HG03139 (cell line): ENCODE data around the gene GPR146.

ENCODE experiments used
- ATAC-seq: cut with Tn5 transposase; IDR thresholded peaks from one replicate; pipeline ENCODE4 v1.9.1; 2021; ENCODE audit not compliant: unreplicated experiment

The GPR146 gene

DNA sequence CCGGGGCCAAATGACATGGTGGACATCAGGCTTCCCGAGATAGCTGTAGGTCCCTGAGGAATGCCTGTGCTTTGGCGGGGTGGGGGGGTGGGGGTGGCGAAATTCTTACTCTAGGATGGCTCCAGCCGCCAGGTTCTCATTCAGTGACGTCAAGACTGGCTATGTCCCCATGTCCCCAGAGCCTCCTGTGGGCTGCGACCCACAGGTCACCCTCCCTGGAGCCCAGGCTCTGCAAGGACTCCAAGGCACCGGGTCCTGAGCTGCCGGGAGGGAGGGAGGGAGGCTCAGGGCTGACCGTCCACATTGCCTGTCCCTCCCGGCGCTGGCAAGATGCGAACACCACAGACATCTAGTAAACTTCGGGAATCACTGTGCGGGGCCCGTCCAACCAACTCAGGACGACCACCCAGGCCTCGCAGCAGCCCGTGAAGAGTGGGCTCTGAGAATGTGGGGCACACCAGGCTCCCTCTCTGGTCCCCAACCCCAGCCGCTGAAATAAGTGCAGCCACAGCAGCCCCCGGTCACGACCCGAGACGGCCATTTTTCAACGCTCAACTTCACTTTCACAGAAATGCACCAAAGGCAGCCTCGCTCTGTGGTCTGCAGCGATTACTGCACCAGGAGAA, 12.6 kb downstream of the GPR146 start:
- no peak for ATAC-seq

DNA sequence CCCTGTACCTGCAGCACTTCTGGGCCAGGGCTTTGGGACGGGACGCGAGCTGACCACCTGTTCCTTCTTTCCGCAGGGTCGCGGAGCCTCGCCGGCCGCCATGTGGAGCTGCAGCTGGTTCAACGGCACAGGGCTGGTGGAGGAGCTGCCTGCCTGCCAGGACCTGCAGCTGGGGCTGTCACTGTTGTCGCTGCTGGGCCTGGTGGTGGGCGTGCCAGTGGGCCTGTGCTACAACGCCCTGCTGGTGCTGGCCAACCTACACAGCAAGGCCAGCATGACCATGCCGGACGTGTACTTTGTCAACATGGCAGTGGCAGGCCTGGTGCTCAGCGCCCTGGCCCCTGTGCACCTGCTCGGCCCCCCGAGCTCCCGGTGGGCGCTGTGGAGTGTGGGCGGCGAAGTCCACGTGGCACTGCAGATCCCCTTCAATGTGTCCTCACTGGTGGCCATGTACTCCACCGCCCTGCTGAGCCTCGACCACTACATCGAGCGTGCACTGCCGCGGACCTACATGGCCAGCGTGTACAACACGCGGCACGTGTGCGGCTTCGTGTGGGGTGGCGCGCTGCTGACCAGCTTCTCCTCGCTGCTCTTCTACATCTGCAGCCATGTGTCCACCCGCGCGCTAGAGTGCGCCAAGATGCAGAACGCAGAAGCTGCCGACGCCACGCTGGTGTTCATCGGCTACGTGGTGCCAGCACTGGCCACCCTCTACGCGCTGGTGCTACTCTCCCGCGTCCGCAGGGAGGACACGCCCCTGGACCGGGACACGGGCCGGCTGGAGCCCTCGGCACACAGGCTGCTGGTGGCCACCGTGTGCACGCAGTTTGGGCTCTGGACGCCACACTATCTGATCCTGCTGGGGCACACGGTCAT, 13.3 kb downstream of the GPR146 start:
- ATAC-seq, result no peak

DNA sequence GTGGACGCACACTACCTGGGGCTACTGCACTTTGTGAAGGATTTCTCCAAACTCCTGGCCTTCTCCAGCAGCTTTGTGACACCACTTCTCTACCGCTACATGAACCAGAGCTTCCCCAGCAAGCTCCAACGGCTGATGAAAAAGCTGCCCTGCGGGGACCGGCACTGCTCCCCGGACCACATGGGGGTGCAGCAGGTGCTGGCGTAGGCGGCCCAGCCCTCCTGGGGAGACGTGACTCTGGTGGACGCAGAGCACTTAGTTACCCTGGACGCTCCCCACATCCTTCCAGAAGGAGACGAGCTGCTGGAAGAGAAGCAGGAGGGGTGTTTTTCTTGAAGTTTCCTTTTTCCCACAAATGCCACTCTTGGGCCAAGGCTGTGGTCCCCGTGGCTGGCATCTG, 14.0 kb downstream of the GPR146 start:
- ATAC-seq, result no peak

DNA sequence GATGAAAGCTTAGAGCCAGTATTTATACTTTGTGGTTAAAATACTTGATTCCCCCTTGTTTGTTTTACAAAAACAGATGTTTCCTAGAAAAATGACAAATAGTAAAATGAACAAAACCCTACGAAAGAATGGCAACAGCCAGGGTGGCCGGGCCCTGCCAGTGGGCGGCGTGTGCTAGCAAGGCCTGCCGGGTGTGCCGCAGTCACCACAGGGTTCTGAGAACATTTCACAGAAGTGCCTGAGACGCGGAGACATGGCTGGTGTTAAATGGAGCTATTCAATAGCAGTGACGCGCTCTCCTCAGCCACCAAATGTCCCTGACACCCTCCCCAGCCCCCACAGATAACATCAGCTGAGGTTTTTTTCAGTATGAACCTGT, 14.5 kb downstream of the GPR146 start:
- ATAC-seq, result no peak

DNA sequence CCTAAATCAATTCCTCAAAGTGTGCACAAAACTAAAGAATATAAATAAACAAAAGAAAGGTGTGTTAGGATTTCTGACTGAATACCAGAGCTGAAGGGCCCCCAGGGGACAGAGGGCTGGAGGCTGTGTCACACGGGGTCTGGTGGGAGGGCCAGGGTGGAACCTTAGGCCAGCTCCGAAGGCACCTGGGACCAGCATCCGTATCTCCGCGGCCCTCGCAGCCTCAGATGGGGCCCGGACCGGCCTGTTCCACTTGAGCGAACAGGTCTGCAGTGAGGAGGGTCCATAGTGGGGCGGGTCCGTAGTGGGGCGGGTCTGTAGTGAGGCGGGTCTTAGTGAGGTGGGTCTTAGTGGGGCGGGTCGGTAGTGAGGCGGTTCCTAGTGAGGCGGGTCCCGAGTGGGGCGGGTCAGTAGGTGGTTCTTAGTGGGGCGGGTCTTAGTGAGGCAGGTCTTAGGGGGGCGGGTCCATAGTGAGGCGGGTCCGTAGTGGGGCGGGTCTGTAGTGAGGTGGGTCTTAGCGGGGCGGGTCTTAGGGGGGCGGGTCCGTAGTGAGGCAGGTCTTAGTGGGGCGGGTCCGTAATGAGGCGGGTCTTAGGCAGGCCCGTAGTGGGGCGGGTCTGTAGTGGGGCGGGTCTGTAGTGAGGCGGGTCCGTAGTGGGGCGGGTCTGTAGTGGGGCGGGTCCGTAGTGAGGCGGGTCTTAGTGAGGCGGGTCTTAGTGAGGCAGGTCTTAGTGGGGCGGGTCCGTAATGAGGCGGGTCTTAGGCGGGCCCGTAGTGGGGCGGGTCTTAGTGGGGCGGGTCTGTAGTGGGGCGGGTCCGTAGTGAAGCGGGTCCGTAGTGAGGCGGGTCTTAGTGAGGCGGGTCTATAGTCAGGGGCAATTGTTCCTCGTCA, 15.1 kb downstream of the GPR146 start:
- no peak for ATAC-seq

DNA sequence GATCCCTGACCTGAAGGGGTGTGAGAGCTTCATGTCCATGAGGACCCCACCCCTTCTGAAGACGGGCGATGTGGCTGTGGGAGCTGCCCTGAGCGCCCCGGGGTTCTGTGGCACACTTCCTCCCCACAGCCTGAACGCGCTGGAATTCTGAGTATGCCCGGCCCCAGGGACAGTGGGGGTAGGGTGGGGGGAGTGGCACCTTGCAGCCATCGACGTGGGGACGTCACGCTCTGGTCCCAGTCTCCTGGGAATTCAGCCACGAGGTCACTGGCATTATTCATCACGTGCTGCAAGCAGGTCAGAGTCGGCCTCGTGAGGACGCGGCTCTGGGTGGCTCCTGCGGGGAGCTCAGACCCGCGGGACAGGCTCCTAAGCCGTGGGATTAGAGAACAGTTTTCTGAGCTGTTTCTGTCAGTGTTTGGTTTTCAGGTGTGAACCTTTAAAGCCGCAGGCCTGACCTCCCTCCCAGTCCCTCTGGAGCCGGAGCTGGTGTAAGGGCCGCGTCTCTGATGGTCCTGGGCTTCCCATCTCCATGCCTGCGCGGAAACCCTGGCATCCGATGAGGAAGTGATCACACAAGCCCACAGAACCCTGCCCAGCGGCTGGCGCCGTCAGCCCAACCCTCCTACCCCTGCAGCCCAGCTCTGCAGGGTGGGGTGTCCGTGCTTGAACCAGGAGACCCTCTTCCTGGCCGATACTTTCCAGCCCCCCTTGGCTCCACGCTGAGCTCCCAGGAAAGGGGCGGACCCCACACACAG, 16.1 kb downstream of the GPR146 start:
- ATAC-seq, result no peak

DNA sequence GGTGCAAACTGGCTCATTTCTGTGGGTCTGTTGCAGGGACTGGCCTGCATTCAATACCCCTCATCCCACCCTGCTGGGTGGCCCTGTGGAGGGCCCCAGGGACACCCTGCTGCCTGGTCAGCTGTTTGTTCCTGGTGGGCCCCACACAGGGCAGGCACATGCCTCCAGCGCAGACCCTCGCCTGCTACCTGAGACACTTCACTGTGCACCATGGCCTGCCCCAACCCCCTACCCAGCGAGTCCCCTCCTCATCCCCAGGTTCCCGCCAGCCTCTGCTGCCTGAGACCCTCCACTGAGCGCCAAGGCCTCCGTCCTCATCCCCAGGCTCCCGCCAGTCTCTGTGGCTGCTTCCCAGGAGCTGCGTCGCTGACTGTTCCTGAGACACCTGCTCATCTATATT, 16.8 kb downstream of the GPR146 start:
- no peak for ATAC-seq

DNA sequence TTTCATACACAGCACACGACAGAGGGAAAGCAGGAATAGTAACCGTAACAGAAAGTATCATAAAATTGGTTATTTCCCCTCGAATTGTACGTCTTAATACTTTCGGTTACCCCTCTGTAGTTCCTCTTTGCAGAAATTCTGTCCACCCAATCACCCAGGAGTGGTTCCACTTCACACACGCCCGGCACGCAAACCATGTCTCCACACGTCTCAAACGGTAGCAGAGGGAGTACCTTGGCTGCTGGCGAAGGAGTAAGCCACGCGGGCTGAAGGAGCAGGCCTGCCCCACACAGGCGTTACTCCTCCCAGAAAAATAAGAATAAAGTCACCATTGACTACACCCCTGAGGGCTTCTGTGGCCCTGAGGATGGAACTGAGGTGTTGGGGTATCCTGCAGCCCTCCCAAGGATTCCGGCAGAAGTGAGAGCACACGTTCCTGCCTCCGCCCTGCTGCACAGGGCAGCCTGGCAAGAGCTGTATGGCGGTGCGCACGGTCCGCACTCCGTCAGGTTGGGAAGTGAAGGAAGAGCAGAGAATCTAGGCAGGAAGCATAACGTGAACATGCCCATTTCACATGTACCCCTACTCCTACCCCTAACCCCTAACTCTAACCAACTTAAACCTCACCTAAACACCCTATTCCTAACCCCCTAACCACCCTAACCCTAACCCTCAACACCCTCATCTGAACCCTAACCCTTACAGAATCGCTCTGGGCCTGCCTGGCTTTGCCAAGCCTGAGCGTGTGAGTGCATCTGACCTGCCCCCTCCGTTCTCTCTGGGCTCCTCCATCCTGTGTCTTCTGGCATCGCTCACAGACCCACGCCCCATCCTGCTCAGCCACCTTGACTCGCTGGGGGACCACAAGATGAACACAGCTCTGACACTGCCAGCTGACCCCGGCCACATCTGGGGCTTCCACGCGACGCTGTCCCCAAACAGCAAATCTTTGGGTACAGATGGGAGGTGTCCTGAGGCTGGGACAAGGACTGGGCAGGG, 18.2 kb downstream of the GPR146 start:
- no peak for ATAC-seq

DNA sequence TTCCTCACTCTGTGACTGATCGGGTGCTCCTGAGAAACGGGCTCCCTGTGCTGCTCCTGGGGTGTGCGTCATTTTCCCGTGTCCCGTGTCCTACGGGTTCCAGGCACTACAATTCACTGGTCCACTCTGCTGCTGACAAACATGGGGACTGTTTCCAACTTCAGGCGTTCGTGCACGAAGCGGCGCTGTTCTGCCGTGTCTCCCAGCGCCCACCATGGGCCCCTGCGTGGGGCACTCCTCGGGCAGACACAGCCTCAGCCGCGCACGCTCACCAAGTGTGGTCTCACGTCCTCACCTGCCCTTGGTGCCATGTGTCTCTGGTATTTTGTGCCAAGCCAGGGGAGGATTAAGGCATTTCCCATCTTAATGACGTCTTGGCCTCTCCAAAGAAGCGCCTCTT, 19.0 kb downstream of the GPR146 start:
- ATAC-seq, result no peak

DNA sequence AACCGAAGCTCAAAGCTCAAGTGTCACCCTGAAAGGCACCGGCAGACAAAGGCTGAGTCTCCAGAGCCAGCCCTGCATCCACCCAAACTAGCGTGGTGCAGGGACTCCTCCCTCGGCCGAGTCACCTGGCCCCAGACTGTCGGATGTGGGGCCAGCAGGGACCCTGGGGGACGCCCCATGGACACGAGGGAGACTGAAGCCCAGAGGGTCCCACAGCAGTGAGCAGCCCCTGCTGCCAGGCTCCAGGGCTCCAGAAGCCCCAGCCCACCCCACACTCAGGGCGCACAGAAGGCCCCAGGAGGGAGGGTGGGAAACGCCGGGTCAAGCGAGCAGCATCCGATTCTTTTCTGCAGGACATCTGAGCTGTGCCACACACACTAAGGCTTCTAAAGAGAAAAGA, 20.2 kb downstream of the GPR146 start:
- ATAC-seq, result no peak

DNA sequence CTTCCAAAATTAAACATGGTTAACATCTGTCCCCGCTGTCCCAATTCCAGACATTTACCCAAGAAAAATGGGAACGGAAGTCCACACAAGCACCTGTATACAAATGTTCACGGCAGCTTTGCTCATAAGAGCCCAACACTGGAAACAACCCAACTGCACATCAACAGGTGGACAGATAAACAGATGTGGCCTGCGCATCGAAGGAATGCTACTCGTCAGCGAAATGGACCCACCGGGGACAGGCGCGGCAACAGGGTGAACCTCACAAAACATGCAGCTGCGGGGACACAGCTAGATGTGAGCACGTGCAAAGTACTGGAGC, 20.9 kb downstream of the GPR146 start:
- no peak for ATAC-seq

DNA sequence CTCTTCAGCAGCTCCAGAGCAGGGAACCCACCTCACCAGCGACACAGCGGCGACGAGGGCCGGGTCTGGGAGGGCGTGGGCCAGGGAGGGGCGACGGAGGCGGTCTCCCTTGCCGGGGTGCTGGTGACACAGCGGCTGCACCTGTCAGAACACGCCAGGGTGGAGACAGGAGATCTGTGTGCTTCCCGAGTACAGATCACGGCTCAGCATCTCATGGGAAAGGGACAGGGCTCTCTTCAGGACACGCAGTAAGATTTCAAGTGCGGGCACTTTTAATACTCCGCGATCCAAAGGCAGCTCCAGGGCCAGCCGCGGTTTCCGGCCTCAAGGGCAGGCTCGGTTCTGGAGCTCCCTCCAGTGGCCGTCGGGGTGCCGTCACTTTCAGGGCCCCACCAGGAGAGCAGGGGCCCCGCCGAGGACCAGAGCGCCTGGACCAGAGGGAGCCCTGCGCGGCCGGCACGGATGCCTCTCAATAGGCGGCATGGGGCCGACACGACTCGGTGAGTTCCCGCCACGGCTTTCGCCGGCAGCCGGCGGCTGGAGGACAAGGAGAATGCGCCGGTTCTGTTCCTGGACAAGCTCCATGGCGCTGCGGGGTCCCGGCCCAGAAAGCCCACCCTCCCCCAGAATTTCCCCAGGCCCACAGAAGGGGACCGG, 21.4 kb downstream of the GPR146 start:
- peak; percentile 64 for ATAC-seq

DNA sequence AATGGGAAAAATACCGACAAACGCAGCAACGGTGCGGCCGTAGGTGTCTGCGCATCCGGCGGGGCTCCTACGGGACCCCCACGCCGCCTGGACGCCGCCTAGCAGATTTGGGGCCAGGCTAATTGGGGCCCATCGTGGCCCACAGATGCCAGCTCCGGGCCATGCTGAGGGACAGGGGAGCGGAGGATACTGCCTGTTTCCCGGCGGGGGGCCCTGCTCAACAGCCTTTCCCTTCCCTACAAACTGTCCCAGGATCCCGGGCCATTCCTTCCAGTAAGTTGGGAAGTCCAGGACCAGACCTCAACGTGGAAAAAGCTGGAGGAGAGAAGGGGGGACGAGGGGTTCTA, 21.9 kb downstream of the GPR146 start:
- no peak for ATAC-seq

DNA sequence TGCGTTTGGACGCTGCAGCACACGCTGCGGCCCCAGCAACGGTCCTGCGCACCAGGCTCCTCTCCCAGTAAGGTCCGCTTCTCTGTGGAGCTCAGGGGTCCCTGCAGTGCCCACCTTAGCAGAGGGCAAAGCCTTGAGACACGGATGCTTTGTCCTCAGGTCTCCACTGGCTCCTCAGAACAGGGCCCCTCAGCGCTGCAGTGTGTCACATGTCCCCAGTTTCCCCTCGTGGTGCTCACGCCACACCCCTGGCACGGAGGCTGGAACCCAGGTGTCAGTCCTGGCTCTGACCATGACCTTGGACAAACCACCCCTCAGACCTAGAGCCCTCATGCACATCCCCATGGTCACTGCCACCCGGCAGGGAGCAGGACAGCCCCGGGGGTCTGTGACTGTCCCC, 23.7 kb downstream of the GPR146 start:
- no peak for ATAC-seq

DNA sequence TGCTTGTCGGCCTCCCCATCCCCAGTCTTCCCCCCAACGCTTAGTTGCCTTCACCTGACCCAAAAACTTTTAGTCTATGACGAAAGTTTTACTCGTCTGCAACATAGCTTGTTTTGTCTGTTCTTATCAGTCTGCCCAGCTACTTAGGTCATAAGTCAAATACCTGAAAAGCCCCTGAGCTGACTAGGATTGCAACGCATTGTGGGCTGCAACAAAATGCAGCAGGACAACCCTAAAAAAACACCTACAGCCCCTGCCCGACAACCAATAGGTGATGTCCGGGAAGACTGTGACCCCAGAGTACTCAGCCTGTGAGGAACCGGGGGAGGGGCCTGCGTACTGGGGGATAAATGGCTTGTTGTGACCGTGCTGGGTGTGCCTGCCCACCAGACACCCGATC, 24.3 kb downstream of the GPR146 start:
- ATAC-seq, result no peak

DNA sequence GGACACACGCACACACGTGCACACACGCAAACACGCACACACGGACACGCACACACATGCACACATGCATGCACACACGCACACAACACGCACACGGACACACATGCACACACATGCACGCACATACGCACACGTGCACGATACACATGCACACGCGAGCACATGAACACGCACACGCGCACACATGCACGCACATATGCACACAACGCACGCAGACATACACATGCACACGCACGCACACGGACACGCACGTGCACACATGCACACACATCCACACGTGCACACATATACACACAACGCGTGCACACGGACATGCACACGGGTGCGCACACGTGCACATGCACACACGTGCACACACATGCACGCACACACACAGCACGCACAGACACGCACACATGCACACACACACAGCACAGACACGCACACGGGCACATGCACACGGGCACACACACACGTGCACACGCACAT, 26.2 kb downstream of the GPR146 start:
- no peak for ATAC-seq

DNA sequence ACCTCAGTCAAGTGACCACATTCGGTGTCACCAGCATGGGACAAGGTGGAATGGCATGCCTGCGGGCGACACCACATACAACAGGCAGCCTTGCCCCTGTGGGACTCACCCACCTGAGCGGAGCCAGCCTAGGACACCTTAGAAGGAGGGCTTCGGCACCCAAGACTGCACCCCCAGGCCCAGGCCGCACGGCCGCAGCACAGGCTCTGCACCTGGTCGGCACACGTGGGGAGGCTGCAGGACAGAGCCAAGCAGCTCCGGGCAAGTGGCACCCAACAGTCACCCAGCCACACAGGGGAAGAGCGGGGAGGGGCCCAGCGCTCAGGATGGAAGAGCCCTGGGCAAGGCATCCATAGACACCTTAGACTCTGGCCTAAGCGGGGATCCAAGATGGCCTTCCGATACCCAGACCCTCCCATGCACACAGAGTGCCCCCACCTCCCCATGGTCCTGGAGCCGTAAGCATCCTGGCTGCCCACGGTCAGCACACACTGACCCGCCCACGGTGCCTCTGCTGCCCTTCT, 27.4 kb downstream of the GPR146 start:
- ATAC-seq, result no peak

DNA sequence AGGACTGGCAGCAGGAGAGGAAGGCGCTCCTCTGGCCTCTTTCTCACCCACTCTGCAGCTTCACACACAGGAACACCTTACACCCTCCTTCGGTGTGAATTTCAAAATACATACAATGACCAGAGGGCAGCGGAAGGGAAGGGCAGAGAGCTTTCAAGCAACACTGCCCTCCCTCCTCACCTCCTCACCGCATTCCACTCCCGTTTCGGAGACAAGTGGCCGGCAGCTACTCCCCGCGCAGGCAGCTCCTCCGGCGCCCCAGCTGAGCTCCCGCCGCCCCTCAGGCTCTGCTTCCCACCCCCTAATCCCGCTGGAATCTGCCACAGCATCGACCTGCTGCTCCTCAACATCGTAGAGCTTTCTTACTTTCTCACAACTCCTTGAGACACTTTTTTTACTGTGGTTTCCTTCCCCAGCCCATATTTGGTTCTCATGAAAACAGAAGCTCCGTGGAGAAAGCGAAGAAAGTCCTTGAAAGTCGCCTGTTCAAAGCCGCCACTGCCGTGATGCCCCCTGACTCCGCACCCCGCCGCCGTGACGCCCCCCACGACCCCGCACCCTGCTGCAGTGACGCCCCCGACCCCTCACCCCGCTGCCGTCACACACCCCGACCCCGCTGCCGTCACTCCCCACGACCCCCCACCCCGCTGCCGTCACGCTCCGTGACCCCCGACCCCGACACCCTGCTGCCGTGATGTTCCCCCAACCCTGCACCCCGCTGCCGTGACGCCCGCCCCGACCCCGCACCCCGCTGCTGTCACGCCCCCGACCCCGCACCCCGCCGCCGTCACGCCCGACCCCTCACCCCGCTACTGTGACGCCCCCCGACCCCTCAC, 29.0 kb downstream of the GPR146 start:
- no peak for ATAC-seq
